H9 (cell line): Measurements from ENCODE around the gene RAB39A. TPM values are rescaled to one million over a fixed set of nuclear protein-coding genes. Genes with fewer than 3 reads are reported as not detected.

Experiments used
- DNase-seq: peaks from one replicate; pipeline ENCODE4 v3.0.0-alpha.2; 2017
- H2AFZ ChIP-seq: one replicate; pipeline ENCODE4 v1.6.1; 2013; ENCODE audit warnings: mild to moderate bottlenecking, low read length, control low read depth, moderate library complexity
- H2AK5ac ChIP-seq: 2 replicates; pipeline ENCODE4 v1.6.1; 2013; ENCODE audit warnings: low read length, control low read depth, mixed read lengths; ENCODE audit not compliant: insufficient read length
- H2BK120ac ChIP-seq: one replicate; pipeline ENCODE4 v1.6.1; 2013; ENCODE audit warnings: low read depth, mild to moderate bottlenecking, low read length, control low read depth, inconsistent platforms; ENCODE audit not compliant: poor library complexity, severe bottlenecking
- H2BK12ac ChIP-seq: 2 replicates; pipeline ENCODE4 v1.6.1; 2013; ENCODE audit warnings: low read length, control low read depth, mixed read lengths, low read depth; ENCODE audit not compliant: insufficient read length
- H2BK15ac ChIP-seq: 2 replicates; pipeline ENCODE4 v1.6.1; 2013; ENCODE audit warnings: low read depth, low read length, control low read depth
- H2BK20ac ChIP-seq: one replicate; pipeline ENCODE4 v1.6.1; 2013; ENCODE audit warnings: low read depth, mild to moderate bottlenecking, low read length, control low read depth, inconsistent platforms; ENCODE audit not compliant: poor library complexity, severe bottlenecking
- H2BK5ac ChIP-seq: 2 replicates; pipeline ENCODE4 v1.6.1; 2013; ENCODE audit warnings: low read length, control low read depth, mixed read lengths; ENCODE audit not compliant: insufficient read length
- H3K14ac ChIP-seq: 2 replicates; pipeline ENCODE4 v1.6.1; 2013; ENCODE audit warnings: low read length, control low read depth; ENCODE audit not compliant: insufficient read depth
- H3K18ac ChIP-seq: 2 replicates; pipeline ENCODE4 v1.6.1; 2013; ENCODE audit warnings: low read depth, mild to moderate bottlenecking, mixed read lengths, low read length, control low read depth; ENCODE audit not compliant: insufficient read length
- H3K23ac ChIP-seq: 2 replicates; pipeline ENCODE4 v1.6.1; 2013; ENCODE audit warnings: low read length, control low read depth, mixed read lengths, low read depth; ENCODE audit not compliant: insufficient read length
- H3K23me2 ChIP-seq: 2 replicates; pipeline ENCODE4 v1.6.1; 2013; ENCODE audit warnings: low read depth, mild to moderate bottlenecking, mixed read lengths, low read length, control low read depth; ENCODE audit not compliant: insufficient read length, poor library complexity, severe bottlenecking
- H3K27ac ChIP-seq: 2 replicates; pipeline ENCODE4 v1.5.1; 2013; ENCODE audit warnings: low read length, control low read depth, mixed read lengths, low read depth; ENCODE audit not compliant: insufficient read length
- H3K27me3 ChIP-seq: 2 replicates; pipeline ENCODE4 v1.6.1; 2013; ENCODE audit warnings: low read length, control low read depth, inconsistent platforms; ENCODE audit not compliant: insufficient read depth
- H3K4ac ChIP-seq: 2 replicates; pipeline ENCODE4 v1.6.1; 2013; ENCODE audit warnings: low read depth, mild to moderate bottlenecking, control low read depth, inconsistent platforms, low read length, moderate library complexity
- H3K4me1 ChIP-seq: 2 replicates; pipeline ENCODE4 v1.6.1; 2013; ENCODE audit warnings: low read length, control low read depth, inconsistent platforms; ENCODE audit not compliant: insufficient read depth
- H3K4me2 ChIP-seq: 2 replicates; pipeline ENCODE4 v1.6.1; 2013; ENCODE audit warnings: low read length, control low read depth, mixed read lengths; ENCODE audit not compliant: insufficient read length, insufficient read depth
- H3K56ac ChIP-seq: 2 replicates; pipeline ENCODE4 v1.6.1; 2013; ENCODE audit warnings: low read depth, mild to moderate bottlenecking, mixed read lengths, low read length, control low read depth; ENCODE audit not compliant: insufficient read length
- H3K79me1 ChIP-seq: 2 replicates; pipeline ENCODE4 v1.6.1; 2013; ENCODE audit warnings: low read depth, mild to moderate bottlenecking, moderate library complexity, low read length, control low read depth, inconsistent platforms; ENCODE audit not compliant: insufficient read depth, poor library complexity, severe bottlenecking
- H3K79me2 ChIP-seq: 2 replicates; pipeline ENCODE4 v1.6.1; 2013; ENCODE audit warnings: low read length, control low read depth, inconsistent platforms; ENCODE audit not compliant: insufficient read depth
- H3K9ac ChIP-seq: 2 replicates; pipeline ENCODE4 v1.6.1; 2013; ENCODE audit warnings: low read length, control low read depth, mixed read lengths; ENCODE audit not compliant: insufficient read length; ENCODE audit errors: extremely low read depth
- H3K9me3 ChIP-seq: one replicate; pipeline ENCODE4 v1.6.1; 2013; ENCODE audit warnings: low read depth, low read length, inconsistent platforms; ENCODE audit not compliant: control insufficient read depth
- H3T11ph ChIP-seq: one replicate; pipeline ENCODE4 v1.6.1; 2013; ENCODE audit warnings: mild to moderate bottlenecking, low read length, control low read depth, inconsistent platforms
- H4K20me1 ChIP-seq: one replicate; pipeline ENCODE4 v1.6.1; 2013; ENCODE audit not compliant: control insufficient read depth, insufficient read length, insufficient read depth
- H4K5ac ChIP-seq: 2 replicates; pipeline ENCODE4 v1.6.1; 2013; ENCODE audit warnings: low read depth, mild to moderate bottlenecking, mixed read lengths, low read length, control low read depth; ENCODE audit not compliant: insufficient read length
- H4K8ac ChIP-seq: replicated peaks from 2 replicates; pipeline ENCODE4 v1.6.1; 2013; ENCODE audit warnings: low read length, control low read depth, mixed read lengths, low read depth; ENCODE audit not compliant: insufficient read length
- H4K91ac ChIP-seq: 2 replicates; pipeline ENCODE4 v1.6.1; 2013; ENCODE audit warnings: low read depth, mild to moderate bottlenecking, moderate library complexity, mixed read lengths, low read length, control low read depth; ENCODE audit not compliant: insufficient read length
- H3K27ac Mint-ChIP-seq, 3 experiments: 2 replicates in 2 of 3; 3 replicates in 1 of 3; pipeline ENCODE4 v1.8.0; 2020 to 2021; ENCODE audit warnings: mixed read lengths in 3 of 3, mild to moderate bottlenecking in 1 of 3, moderate library complexity in 1 of 3
- H3K27me3 Mint-ChIP-seq: 2 replicates; pipeline ENCODE4 v1.8.0; 2021; ENCODE audit warnings: low read depth, mild to moderate bottlenecking, moderate library complexity, mixed read lengths
- H3K36me3 Mint-ChIP-seq, 3 experiments: 2 replicates in 2 of 3; 3 replicates in 1 of 3; pipeline ENCODE4 v1.8.0; 2020 to 2021; ENCODE audit warnings: low read depth in 3 of 3, mixed read lengths in 3 of 3; ENCODE audit not compliant: insufficient read depth in 1 of 3
- H3K4me1 Mint-ChIP-seq, 2 experiments: 2 replicates each; pipeline ENCODE4 v1.8.0; 2020; ENCODE audit warnings: mixed read lengths in 2 of 2
- H3K4me3 Mint-ChIP-seq, 2 experiments: 2 replicates in 1 of 2; 3 replicates in 1 of 2; pipeline ENCODE4 v1.8.0; 2020 to 2021; ENCODE audit warnings: mild to moderate bottlenecking in 2 of 2, mixed read lengths in 2 of 2, moderate library complexity in 1 of 2
- H3K9me3 Mint-ChIP-seq, 2 experiments: 2 replicates in 1 of 2; 3 replicates in 1 of 2; pipeline ENCODE4 v1.8.0; 2020; ENCODE audit warnings: mild to moderate bottlenecking in 2 of 2, mixed read lengths in 2 of 2, moderate library complexity in 1 of 2
- CTCF ChIP-seq: fragments of 200-600 bp; sonication (generic); conservative IDR thresholded peaks from 3 replicates; pipeline ENCODE4 v1.8.0; 2021; ENCODE audit warnings: antibody characterized with exemption, mild to moderate bottlenecking
- WGBS: extraction: QIAGEN DNeasy Blood & Tissue Kit; methylation state at CpG from one replicate; pipeline ENCODE4 v1.1.7; 2013; ENCODE audit warnings: missing lambda C conversion rate, low lambda C conversion rate, mixed read lengths; ENCODE audit not compliant: insufficient read length; ENCODE audit errors: extremely low coverage; 5-methylcytosine and 5-hydroxymethylcytosine counted together
- total RNA-seq: library from RNA; stranded (reverse); gene quantifications from 2 replicates; pipeline ENCODE4 v1.2.1, GENCODE V29; 2021

The RAB39A gene
- total RNA-seq, 1 experiment from 2014 or later: 9.7 TPM

DNA sequence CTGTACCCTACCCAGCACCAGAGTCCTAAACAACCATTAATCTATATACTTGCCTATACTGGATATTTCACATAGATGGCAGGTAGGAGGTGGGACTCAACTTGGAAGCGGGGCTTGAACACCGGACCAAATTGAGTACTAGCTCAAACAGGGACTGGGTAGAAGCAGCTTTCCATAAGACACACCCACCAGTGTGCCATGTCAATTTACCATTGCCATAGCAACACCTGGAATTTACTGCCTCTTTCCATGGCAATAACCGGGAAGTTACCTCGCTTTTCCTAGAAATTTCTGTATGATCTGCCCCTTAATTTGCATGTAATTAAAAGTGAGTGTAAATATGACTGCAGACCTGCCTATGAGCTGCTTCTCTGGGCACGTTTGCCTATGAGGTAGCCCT lies 41.8 kb downstream of the RAB39A start:
- Histone ChIP-seq H2AFZ (no peak overlapping the region), H2BK120ac (no peak overlapping the region), H2BK15ac (no peak overlapping the region), H4K20me1 (no peaks in the 10 kb centered on the region), H3K14ac (no peak overlapping the region), H2BK5ac (no peak overlapping the region), H3K23me2 (no peaks in the 10 kb centered on the region), H3K56ac (no peak overlapping the region), H3K27ac (no peak overlapping the region), H3K4me2 (no peak overlapping the region), H3K79me1 (no peaks in the 10 kb centered on the region), H3K27me3 (no peaks in the 10 kb centered on the region), H3K9ac (no peak overlapping the region), H3K18ac (no peak overlapping the region), H2BK12ac (no peak overlapping the region), H2BK20ac (no peak overlapping the region), H4K5ac (no peak overlapping the region), H3K23ac (no peak overlapping the region), H3T11ph (no peak overlapping the region), H3K4me1 (no peaks in the 10 kb centered on the region), H2AK5ac (no peak overlapping the region), H4K8ac (no peak overlapping the region), H3K79me2 (no peaks in the 10 kb centered on the region), H4K91ac (no peak overlapping the region), H3K9me3 (no peaks in the 10 kb centered on the region), H3K4ac (no peak overlapping the region)
- no peak for DNase-seq
- H3K4me1 Mint-ChIP-seq: peaks cover 5 to 14% of the 10 kb centered on the region in 2 experiments; a peak in 3 of 4 replicates
- no peaks in the 10 kb centered on the region; a peak in 1 of 7 replicates for H3K36me3 Mint-ChIP-seq
- WGBS: no CpG with 5 or more reads among the region's 5 CpGs
- no peaks in the 10 kb centered on the region; a peak in 1 of 5 replicates for H3K9me3 Mint-ChIP-seq
- peak overlapping the region in 1 of 3 experiments; percentile 23; a peak in 1 of 7 replicates for H3K27ac Mint-ChIP-seq
- TF ChIP-seq CTCF: no peak
- no peak overlapping the region for H3K4me3 Mint-ChIP-seq
- H3K27me3 Mint-ChIP-seq: no peaks in the 10 kb centered on the region
